Activated T-helper 9 cell treated with anti-CD3 and anti-CD28 coated beads, Interleukin-2, amount 50 U/mL, for 16 hours (primary cell): ENCODE measurements around the gene CYTL1.
"Not testable (repeated sequence)": the region's sequence is repeated elsewhere in the genome, so short reads cannot be mapped to it uniquely, and the experiment has no call there.

Source experiments
- DNase-seq: peaks from one replicate; pipeline ENCODE4 v3.0.0-alpha.2; 2020; ENCODE audit warnings: low read depth

Gene CYTL1, protein sequence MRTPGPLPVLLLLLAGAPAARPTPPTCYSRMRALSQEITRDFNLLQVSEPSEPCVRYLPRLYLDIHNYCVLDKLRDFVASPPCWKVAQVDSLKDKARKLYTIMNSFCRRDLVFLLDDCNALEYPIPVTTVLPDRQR

DNA sequence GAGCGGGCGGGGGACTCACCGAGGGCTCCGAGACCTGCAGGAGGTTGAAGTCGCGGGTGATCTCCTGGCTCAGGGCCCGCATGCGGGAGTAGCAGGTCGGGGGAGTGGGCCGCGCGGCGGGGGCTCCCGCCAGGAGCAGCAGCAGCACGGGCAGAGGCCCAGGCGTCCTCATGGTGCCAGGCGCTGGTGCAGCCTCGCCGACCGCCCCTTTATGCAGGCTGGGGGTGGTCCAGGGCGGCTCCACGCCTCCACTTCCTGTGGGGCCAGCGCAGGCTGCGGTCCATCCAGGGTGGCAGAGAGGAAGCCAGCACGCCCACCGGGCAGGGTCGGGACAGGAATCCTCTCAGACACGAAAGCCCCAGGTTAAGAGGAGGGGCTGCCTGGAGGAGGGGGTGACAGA, at the start of gene CYTL1:
Gene CYTL1 (minus strand): TSS at position 185 of the 400 bp plus-strand sequence. CDS start 13 bp downstream, at position 172.
- DNase-seq = no peak

DNA sequence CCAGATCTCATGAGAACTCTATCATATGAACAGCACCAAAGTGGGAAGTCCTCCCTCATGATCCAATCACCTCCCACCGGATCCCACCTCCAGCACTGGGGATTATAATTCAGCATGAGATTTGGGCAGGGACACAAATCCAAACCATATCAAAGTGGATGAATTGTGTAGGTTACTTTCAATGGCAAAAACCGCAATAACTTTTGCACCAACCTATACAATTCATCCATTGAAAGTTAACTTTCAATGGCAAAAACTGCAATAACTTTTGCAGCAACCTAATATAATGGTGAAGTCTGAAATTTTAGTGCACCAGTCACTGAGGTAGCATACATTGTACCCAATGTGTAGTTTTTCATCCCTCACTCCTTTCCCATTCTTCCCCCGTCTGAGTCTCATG, 48.6 kb upstream of the CYTL1 start:
- DNase-seq = no peak

GRCh38 chr4:5066968-5067367, 47.7 kb upstream of the CYTL1 start:
- DNase-seq = not testable (repeated sequence)

- no peak for DNase-seq
These were observed 46.8 kb upstream of the CYTL1 start for GRCh38 chr4:5066101-5066500.

- DNase-seq = no peak
These were observed 36.2 kb upstream of the CYTL1 start for GRCh38 chr4:5055411-5055810.

GRCh38 chr4:5054532-5054931, 35.3 kb upstream of the CYTL1 start:
- DNase-seq = no peak

- DNase-seq = no peak
These were observed 33.6 kb upstream of the CYTL1 start for GRCh38 chr4:5052726-5053425.

GRCh38 chr4:5052204-5052702, 33.0 kb upstream of the CYTL1 start:
- no peak for DNase-seq

GRCh38 chr4:5051278-5052203, 32.3 kb upstream of the CYTL1 start, which contains the start of gene STK32B:
TSS of gene STK32B (plus strand) at chr4:5051480.
- no peak for DNase-seq

GRCh38 chr4:5050520-5051277, 31.4 kb upstream of the CYTL1 start:
- no peak for DNase-seq

DNA sequence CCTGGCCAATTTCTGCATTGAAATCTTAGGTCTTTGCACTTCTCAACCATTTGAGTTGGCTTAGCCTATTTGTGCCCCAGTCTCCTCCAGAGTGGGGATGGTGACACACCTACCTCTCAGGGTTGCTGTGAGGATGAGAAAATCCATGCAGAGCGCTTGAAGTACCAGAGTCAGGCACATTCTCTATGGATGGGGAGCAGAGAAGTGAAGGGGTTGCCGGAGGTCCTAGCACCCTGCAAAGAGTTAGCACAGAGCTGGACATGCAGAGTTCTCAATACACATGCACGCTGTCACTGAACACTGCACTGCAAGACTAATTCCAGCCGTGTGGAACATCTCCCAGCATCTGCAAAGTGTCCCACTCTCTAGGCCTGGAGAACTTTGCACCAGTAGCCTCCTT, 29.5 kb upstream of the CYTL1 start:
- DNase-seq = no peak

GRCh38 chr4:5045097-5045496, 25.8 kb upstream of the CYTL1 start:
- no peak for DNase-seq

- no peak for DNase-seq
These were observed 25.1 kb upstream of the CYTL1 start for GRCh38 chr4:5044341-5044740.

DNA sequence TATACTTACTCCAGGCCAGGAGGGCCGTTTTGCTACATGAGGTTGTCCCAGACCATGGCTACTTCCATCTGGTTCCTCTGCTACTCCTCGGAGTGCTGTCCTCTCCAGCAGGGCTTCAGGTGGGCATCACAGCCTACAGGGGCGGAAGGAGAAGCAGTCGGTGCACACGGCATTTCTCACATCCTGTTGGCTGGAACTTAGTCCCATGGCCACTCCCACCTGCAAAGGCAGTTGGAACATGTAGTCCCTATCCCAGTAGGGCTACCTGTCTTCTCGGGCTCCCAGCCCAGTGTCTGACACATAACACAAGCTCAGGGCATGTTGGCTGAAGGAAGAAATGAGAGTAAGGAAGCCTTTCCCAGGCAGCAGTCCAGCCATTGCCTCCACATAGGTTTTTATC, 24.3 kb upstream of the CYTL1 start:
- no peak for DNase-seq

- DNase-seq = no peak
These were observed 22.4 kb upstream of the CYTL1 start for GRCh38 chr4:5041699-5042098.

GRCh38 chr4:5040856-5041620, 21.8 kb upstream of the CYTL1 start:
- DNase-seq = no peak

GRCh38 chr4:5039800-5040199, 20.5 kb upstream of the CYTL1 start:
- no peak for DNase-seq

GRCh38 chr4:5037553-5038551, 18.6 kb upstream of the CYTL1 start:
- no peak for DNase-seq

GRCh38 chr4:5036239-5036638, 17.0 kb upstream of the CYTL1 start:
- no peak for DNase-seq

DNA sequence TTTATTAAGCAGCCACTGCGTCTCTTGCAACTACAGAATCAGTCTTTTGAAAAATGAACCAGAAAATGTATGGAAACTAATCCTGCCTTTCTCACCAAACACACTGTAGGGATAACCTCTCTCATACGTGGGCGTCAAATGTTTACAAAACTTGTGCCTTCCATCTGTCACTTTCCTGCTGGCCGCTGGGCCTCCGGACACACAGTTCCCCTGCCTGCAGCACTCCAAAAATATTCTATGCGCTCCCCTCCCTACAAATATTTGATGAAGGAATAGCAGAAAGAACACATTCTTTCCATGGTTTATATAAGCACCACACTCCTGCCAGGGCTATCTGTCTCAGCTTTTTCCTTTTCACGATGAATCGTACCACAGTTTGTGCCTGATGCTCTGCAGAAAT, 14.9 kb upstream of the CYTL1 start:
- DNase-seq = no peak
